Activated naive CD8-positive, alpha-beta T cell treated with anti-CD3 and anti-CD28 coated beads for 36 hours (primary cell): ENCODE measurements around the gene SRC. TPM values are rescaled to one million over a fixed set of nuclear protein-coding genes. Genes with fewer than 3 reads are reported as not detected.

ENCODE experiments used
- DNase-seq: peaks from one replicate; pipeline ENCODE4 v3.0.0; 2021
- H3K27ac Mint-ChIP-seq: one replicate; pipeline ENCODE4 v1.8.0; 2022; ENCODE audit warnings: mild to moderate bottlenecking, moderate library complexity, mixed read lengths
- H3K27me3 Mint-ChIP-seq: one replicate; pipeline ENCODE4 v1.8.0; 2022; ENCODE audit warnings: mild to moderate bottlenecking, mixed read lengths
- H3K36me3 Mint-ChIP-seq: one replicate; pipeline ENCODE4 v1.8.0; 2021; ENCODE audit warnings: mild to moderate bottlenecking, mixed read lengths
- H3K4me1 Mint-ChIP-seq: one replicate; pipeline ENCODE4 v1.8.0; 2021; ENCODE audit warnings: mixed read lengths
- H3K4me3 Mint-ChIP-seq: one replicate; pipeline ENCODE4 v1.8.0; 2022; ENCODE audit warnings: mild to moderate bottlenecking, moderate library complexity, mixed read lengths
- H3K9me3 Mint-ChIP-seq: one replicate; pipeline ENCODE4 v1.8.0; 2022; ENCODE audit warnings: mixed read lengths
- total RNA-seq, 2 experiments: library from RNA; stranded (reverse); gene quantifications; one replicate each; pipeline ENCODE4 v1.2.3, GENCODE V29; 2021

Gene SRC
- total RNA-seq, 2 experiments from 2014 or later: 1.1 to 1.9 TPM

DNA sequence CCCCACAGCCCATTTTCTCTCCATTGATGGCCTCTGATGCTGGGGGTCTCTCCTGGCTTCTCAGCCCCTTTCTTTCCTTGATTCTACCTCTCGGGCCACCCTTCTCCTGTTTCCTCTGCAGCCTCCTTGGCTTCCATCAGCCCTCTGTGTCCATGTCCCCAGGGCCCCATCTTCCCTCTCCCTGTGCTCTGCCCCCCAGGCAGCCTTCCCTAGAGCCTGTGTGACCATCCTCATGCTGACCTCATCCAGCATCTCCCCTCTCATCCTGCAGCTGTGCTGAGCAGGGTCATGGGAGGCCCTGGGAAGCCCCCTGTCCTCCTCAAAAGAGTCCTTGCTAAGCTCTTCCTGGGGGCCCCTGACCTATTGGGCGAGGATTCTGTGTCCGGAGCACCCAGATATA lies 101.7 kb downstream of the SRC start:
- no peaks in the 10 kb centered on the region for H3K36me3 Mint-ChIP-seq
- no peaks in the 10 kb centered on the region for H3K4me1 Mint-ChIP-seq

DNA sequence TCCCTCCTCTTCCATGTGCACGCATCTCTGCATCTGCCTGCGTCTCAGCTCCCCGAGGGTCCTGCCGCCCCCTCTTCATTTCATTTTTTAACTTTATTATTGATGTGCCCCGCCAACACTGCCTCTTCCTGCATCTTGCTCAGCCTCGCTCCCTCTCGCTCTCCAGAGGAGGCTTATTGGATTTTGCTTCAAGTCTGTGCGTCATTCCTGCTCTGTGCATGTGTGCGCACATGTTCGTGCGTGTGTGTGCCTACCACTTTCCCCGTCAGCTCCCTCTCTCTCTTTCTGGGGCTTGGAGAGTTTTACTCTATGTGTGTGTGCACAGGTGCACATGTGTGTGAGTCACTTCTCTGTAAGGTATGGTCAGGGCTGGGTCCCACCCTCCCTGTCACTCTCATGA lies 103.3 kb downstream of the SRC start:
- H3K27me3 Mint-ChIP-seq: no peaks in the 10 kb centered on the region
- no peaks in the 10 kb centered on the region for H3K4me1 Mint-ChIP-seq
- no peaks in the 10 kb centered on the region for H3K36me3 Mint-ChIP-seq
- no peak overlapping the region for H3K4me3 Mint-ChIP-seq
- H3K27ac Mint-ChIP-seq: no peak overlapping the region
- peaks cover 1% of the 10 kb centered on the region for H3K9me3 Mint-ChIP-seq
- DNase-seq: no peak

More for the DNA sequence above, 101.7 kb downstream of the SRC start:
- no peaks in the 10 kb centered on the region for H3K9me3 Mint-ChIP-seq
- H3K27me3 Mint-ChIP-seq: no peaks in the 10 kb centered on the region
- no peak overlapping the region for H3K27ac Mint-ChIP-seq
- DNase-seq: no peak
- H3K4me3 Mint-ChIP-seq: no peak overlapping the region

DNA sequence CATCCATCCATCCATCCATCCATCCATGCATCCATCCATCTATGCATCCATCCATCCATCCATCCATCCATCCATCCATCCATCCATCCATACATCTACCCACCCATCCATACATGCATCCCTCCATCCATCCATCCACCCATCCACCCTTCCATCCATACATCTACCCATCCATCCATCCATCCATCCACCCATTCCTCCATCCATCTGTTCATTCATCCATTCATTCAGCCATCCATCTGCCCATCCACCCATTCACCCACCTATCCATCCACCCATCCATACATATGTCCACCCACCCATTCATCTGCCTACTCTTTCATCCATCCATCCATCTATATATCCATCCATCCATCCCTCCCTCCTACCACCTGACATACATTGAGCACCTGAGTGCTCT lies 104.4 kb downstream of the SRC start:
- H3K27ac Mint-ChIP-seq: no peak overlapping the region
- H3K4me3 Mint-ChIP-seq: no peak overlapping the region
- no peaks in the 10 kb centered on the region for H3K36me3 Mint-ChIP-seq
- no peaks in the 10 kb centered on the region for H3K4me1 Mint-ChIP-seq
- DNase-seq: no peak
- no peaks in the 10 kb centered on the region for H3K27me3 Mint-ChIP-seq
- peaks cover 7% of the 10 kb centered on the region for H3K9me3 Mint-ChIP-seq

DNA sequence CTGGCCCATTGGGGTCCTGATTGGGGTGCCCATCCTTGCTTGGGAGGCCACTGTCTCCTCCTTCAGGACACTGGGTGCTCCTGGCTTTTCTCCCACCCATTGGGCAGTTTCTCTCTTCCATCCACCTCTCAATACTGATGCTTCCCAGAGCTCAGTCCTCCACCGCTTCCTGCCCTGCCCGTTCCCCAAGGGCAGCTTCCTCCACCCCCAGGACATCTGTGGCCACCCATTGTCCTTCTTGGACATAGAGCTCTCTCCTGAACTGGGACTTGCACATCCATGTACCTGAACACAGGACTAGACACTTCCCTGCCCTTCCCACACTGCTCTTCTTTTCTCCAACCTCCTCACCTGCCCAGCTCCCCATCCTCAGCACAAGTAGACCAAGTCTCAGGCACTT lies 105.7 kb downstream of the SRC start:
- Mint-ChIP-seq H3K9me3 (peaks cover 7% of the 10 kb centered on the region), H3K4me1 (no peaks in the 10 kb centered on the region), H3K27ac (no peak overlapping the region), H3K4me3 (no peak overlapping the region), H3K36me3 (no peaks in the 10 kb centered on the region), H3K27me3 (no peaks in the 10 kb centered on the region)
- no peak for DNase-seq

GRCh38 chr20:37452236-37452635 lies 106.3 kb downstream of the SRC start:
- Mint-ChIP-seq H3K4me3 (no peak overlapping the region), H3K4me1 (no peaks in the 10 kb centered on the region), H3K9me3 (peaks cover 9% of the 10 kb centered on the region)

GRCh38 chr20:37453288-37453687 lies 107.3 kb downstream of the SRC start:
- Mint-ChIP-seq H3K9me3 (peaks cover 15% of the 10 kb centered on the region), H3K27me3 (no peaks in the 10 kb centered on the region), H3K36me3 (no peaks in the 10 kb centered on the region), H3K4me3 (no peak overlapping the region), H3K27ac (no peak overlapping the region), H3K4me1 (no peaks in the 10 kb centered on the region)
- no peak for DNase-seq

More at GRCh38 chr20:37452236-37452635, 106.3 kb downstream of the SRC start:
- DNase-seq: no peak
- no peaks in the 10 kb centered on the region for H3K27me3 Mint-ChIP-seq
- no peak overlapping the region for H3K27ac Mint-ChIP-seq
- H3K36me3 Mint-ChIP-seq: no peaks in the 10 kb centered on the region

GRCh38 chr20:37453836-37454235 lies 107.9 kb downstream of the SRC start:
- Mint-ChIP-seq H3K4me3 (no peak overlapping the region), H3K36me3 (no peaks in the 10 kb centered on the region), H3K27ac (no peak overlapping the region), H3K9me3 (peaks cover 18% of the 10 kb centered on the region), H3K4me1 (no peaks in the 10 kb centered on the region), H3K27me3 (no peaks in the 10 kb centered on the region)
- DNase-seq: no peak

DNA sequence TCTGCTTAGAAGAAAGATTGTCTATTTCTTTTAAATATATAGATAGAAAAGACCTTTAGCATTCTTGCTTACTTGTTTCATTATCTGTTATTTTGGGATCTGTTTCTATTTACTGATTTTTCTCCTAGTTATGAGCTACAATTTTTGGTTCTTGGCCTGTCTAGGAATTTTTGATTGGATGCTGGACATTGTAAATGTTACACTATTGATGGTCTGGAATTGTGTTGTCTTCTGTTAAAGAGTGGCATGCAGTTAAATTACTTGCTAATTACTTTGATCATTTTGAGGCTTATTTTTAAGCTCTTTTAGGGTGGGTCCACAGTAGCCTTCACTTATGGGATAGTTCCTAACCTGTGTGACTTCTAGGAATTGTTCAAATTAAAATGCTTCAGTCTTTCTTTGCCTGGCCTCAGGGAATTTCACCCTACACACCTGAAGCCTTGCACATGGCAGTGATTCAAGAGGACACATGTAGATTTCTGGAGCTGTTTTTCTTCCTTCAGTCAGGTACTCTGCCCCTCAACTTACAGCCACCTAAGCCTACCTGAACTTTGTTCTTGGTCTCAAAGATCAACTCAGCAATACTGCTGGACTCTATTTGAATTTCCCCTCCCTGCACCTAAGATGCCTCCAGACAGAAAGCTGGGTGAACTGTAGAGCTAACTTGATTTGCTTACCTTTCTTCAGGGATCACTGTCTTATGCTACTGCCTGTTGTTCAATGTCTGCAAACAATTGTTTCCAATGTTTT lies 108.9 kb downstream of the SRC start:
- Mint-ChIP-seq H3K4me1 (no peaks in the 10 kb centered on the region), H3K4me3 (no peak overlapping the region), H3K27ac (no peak overlapping the region), H3K36me3 (no peaks in the 10 kb centered on the region), H3K9me3 (peaks cover 21% of the 10 kb centered on the region), H3K27me3 (no peaks in the 10 kb centered on the region)
- no peak for DNase-seq

Other genes with a start within 250 kb of the SRC start
- 100 to 1,000 TPM; 121 to 131 TPM for gene RPN2, start 166.8 kb upstream of the SRC start, total RNA-seq
- gene MROH8, start 166.6 kb upstream of the SRC start, total RNA-seq: 1 to 10 TPM; 2.2 to 3.0 TPM
- not detected for gene GHRH, start 84.3 kb upstream of the SRC start, total RNA-seq
- 10 to 100 TPM; 11.2 to 12.8 TPM for gene MANBAL, start 56.5 kb upstream of the SRC start, total RNA-seq
- gene NNAT, start 175.1 kb downstream of the SRC start, total RNA-seq: under 1 TPM; 0.23 to 0.36 TPM
- gene BLCAP, start 181.7 kb downstream of the SRC start, total RNA-seq: 10 to 100 TPM; 29.4 to 30.9 TPM